HPDE6-E6E7 (cell line): ENCODE data around the gene MINDY4.

Source experiments
- DNase-seq: peaks from one replicate; pipeline ENCODE4 v3.0.0; 2011; ENCODE audit warnings: missing footprints; ENCODE audit errors: extremely low spot score

MINDY4 gene

GRCh38 chr7:30900803-30901362 is 129.7 kb downstream of the MINDY4 start:
- DNase-seq = no peak

DNA sequence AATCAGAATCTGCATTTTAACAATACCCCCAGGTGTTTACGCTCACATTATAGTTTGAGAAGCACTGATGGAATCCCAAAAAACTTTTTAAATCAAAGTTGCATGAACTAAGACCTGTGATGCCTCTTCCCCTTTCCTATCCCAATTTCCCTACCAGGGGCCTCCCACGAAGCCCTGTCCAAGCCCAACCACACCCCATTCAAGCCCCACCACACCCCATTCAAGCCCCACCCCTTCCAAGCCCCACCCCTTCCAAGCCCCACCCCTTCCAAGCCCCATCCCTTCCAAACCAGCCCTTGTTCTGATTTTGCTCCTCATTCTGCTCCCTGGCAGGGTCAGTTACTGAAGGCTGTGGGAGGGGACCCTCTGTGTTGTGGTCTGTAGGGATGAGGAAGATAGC is 130.6 kb downstream of the MINDY4 start:
- no peak for DNase-seq

DNA sequence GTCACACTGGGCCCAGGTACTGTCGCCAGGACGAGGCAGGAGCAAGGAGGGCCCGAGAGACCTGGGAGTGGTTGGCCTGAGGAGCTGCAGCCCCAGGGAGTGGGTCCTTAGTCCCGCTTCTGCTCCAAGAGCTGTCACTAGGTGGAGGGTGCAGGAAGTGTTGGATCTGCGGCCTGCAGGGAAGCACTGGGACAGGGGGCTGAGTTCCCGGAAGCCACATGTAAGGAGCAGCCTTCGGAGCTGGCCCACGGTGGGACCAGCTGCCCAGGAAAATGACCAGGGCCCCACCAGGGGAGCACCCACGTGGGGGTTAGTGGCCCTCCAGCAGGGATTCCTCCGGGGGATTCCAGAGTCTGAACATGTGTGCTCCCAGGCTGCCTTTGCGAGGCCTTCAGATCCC is 131.2 kb downstream of the MINDY4 start:
- DNase-seq = no peak

DNA sequence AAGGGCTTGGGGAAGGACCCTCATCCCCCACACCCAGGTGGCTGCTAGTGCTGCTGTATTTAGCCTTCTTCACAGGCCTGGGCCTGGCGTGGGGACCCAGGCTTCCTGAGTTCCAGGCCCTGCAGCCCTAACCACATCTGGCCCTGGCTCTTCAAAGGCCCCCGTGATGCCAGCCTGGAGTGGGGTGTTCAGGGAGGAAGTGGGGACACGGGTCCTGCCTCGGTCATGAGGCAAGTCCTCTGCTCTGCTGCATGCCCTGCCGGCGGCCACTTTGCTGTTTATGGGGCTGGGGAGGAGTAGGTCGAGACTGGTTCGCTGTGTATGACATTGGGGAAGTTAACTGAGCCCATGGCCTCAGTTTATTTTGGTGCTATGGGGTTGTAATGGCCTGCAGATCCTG is 131.9 kb downstream of the MINDY4 start:
- DNase-seq = no peak

DNA sequence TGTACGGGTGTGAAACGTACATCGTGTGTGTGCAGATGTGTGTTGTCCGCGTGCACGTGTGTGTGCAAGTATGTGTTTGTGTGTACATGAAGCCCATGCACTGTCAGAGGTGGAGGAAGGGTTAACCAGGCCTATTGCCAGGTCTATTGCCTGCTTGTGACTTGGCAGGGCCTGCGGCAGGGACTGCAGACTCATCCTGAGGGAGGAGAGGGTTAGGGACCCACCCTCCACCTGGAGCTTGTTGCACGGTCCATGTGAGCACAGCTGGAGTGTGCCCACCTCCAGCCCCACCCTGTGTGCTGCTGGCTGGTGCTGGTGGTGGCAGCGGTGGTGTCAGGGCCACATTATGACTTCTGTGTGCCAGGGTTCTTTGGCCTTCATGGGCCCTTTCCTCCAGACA is 133.3 kb downstream of the MINDY4 start:
- DNase-seq = no peak

DNA sequence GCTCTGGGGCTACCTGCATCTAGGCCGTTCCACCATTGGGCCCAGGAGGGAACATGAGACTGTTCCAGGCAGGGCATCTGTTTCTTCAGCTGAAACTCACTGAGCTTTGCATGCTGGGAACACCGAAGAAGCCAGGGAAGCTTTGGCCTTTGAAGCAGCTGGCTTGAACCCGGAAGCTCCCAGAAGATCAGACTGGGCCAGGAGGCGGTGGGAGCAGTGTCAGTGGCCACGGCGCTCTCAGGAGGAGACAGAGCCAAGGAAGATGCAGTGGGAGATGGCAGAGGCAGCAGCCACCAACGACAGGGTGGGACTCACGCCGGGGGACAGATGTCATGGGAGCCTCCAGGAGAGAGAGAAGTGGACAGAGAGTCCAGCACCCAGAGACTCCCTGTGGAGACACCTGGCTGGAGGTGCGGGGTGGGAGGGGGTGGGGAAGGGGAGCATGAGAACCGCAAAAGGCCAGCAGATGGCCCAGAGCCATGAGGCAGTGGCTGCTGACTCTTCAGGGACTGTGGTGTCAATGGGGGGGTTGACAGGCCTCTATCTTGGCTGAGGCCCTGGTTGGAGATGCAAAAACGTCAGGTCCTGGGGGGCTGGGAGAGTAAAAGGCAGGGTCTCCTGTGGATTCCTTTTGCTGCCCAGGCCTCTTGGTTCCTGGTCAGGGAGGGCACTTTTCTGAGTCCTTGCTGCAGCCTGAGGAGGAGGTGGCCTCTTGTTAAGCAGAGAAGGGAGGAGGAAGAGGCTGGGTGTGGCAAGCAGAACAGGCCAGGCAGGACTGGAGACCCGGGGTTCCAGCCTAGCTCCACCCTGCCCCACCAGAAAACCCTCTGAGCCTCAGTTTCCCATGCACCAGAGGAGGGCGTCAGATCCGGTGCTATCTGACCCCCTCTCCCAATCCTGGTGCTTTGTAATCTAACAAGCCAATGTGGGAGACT is 134.1 kb downstream of the MINDY4 start:
- no peak for DNase-seq

DNA sequence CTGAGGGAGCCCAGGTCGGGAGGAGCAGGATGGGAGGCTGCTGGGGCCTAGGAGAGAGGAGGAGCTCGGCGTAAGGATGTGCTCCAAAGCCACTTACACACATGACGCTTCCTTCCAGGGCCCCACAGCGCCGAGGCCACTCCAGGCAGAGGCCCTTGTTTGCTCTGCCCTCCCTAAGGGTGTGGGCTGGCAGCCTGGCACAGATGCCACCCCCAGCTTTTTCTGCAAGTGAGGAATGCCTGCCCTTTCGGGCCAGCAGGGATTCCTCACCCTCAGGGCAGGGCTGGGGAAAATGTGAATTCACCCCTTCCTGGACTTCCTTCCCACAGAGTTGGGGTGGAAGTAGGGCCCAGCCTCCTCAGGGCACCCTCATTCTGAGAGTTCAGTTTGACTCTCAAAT is 134.8 kb downstream of the MINDY4 start:
- no peak for DNase-seq

DNA sequence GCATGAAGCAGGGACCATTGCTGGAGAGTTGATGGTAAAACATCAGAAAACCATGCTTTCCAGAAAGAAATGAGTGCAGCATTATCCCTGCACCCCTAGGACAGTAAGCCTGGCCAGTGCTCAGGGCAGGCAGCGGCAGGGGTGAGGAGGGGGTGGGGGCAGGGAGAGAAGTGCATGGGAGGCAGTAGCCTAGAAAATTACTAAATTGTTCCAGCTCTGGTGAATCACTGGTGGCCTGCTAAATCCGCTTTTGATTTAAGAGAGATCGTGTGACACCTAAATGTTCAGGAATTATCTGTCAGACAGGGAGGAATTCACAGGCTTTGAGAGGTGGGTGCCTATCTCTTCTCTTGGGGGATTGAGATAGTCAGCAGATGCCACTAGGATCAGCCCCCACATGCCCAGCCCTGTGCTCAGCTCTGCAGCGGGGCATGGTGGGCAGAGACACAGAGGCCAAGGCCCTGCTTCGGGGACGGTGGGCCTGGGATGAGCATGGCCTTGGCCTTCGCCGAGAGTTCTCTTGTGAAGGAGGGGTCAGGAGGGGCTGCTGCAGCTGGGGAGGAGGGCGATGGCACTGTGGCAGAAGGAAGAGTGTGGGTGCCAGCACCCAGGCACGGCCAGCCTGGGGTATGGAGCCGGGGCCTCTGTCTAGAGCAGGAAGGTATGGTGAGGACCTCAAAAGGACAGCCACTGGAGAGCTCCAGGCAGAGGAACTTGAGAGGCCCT is 135.5 kb downstream of the MINDY4 start:
- DNase-seq = no peak

DNA sequence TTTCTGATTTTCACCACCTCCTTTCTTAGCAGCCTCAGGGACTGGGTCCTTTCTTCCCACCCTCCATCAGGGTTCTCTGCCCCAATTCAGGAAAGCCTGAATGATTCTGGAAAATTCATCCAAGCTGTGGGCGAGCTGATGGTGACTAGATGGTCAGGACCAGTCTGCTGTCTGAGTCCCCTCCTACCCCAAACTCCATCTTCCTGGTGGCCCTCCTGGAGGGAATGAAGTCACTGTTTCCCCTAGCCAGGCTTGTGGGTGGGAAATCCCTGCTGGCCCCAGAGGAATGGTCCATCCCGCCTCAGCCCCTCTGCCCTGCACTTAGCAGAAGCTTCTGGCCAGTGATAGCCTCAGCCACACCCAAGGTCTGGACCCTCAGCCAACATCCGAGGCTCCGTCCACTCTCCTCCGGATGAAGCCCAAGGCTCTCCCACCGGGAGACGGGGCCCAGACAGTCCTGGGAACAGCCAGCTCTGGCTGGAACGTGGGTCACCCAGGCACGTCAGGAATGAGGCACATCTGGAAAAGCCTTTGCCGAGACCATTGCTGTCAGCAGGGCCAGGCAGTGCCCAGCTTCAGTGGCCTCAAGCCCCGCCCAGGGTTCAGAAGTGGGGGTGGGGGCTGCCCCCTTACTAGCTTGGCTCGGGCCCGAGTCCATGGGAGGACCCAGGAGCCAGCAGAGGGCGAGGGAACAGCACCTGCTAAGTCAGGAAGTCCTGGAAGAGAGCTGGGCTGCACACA is 136.5 kb downstream of the MINDY4 start:
- no peak for DNase-seq

DNA sequence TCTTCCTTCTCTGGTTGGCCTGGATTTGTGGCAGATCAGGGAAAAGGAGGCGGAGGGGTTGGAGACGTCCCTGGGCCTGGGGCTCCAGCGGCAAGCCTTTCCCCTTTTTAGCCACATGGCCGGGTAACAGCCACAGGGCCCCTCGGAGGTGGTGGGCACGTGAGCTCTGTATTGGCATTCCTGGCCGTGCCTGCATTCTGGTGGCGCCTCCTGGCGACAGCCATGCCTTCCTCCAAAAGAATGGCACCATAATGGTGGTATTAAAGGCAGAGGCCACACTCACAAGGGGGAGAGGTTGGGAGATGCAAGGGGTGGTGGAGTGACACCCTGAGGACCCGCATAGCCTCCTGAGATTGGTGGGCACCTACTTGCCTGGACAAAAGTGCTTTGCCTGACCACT is 137.5 kb downstream of the MINDY4 start:
- no peak for DNase-seq

DNA sequence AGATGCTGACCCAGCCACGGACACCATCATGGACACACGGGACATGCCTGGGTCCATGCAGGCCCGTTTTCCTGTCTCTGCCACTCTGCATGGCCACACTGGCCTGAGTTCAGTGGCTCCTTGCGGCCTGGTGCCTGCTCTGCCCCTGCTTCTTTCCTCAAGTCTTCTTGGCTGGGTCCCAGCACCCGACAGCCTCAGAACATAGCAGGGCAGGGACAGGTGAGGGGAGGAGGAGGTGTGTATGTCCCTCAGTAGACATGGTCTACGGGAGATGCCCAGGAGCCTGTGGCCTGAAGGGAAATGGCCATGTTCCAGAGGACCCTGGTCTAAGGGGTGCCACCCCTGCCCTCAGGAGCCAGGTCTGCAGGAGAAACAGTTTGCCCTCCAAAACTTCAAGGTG is 138.2 kb downstream of the MINDY4 start:
- DNase-seq = no peak

- no peak for DNase-seq
Measured at GRCh38 chr7:30910411-30911073, 139.3 kb downstream of the MINDY4 start.

- no peak for DNase-seq
Measured at GRCh38 chr7:30911133-30911532, 139.9 kb downstream of the MINDY4 start.

GRCh38 chr7:30911561-30911969 is 140.3 kb downstream of the MINDY4 start, which contains the start of gene AQP1:
AQP1 (plus strand) TSS chr7:30911853; CDS start chr7:30911910, 57 bp downstream.
- no peak for DNase-seq

DNA sequence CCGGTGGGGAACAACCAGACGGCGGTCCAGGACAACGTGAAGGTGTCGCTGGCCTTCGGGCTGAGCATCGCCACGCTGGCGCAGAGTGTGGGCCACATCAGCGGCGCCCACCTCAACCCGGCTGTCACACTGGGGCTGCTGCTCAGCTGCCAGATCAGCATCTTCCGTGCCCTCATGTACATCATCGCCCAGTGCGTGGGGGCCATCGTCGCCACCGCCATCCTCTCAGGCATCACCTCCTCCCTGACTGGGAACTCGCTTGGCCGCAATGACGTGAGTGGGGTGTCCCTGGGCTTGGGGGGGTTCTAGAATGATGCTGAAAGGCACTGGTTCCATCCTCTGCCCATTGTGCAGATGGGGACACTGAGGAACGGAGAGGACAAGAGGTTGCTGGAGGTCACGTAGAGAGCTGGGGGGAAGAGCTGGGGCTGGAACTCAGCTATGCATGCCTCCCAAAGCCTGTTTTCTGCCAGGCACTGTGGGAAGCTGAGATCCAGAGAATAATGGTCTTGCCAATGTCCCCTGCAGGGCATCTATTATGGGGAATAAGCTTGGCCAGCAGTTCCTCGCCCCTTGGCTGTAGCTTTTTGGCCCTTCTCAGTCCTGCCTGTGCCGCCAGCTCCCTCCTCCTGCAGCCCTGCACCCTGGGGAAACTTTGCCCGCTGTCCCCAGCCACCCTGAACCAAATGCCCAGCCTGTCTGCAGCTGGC is 141.0 kb downstream of the MINDY4 start:
- no peak for DNase-seq

DNA sequence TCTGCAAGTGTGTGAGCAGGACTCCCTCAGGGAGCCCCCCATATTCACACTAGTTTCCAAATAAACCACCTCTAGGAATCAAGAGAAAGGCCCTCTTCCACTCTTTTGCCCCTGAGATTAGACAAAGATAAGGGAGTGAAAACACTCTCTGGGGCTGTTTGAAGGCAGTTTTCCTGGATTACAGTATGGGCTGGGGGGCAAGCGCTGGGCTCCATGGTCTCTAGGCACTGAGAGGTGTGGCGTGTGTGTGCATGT is 141.4 kb downstream of the MINDY4 start:
- DNase-seq = no peak

- DNase-seq = no peak
Measured at GRCh38 chr7:30912986-30913811, 142.0 kb downstream of the MINDY4 start.

GRCh38 chr7:30913821-30914515 is 142.8 kb downstream of the MINDY4 start:
- DNase-seq = no peak

- no peak for DNase-seq
Measured at GRCh38 chr7:30914596-30914995, 143.4 kb downstream of the MINDY4 start.
